HepG2 (cell line): ENCODE data around the gene BACH2.

ENCODE experiments used
- MXI1 ChIP-seq: IDR thresholded peaks from 3 replicates; pipeline ENCODE4 v1.6.1; 2012; ENCODE audit warnings: low read depth, low read length, inconsistent platforms, borderline replicate concordance
- SMYD3 ChIP-seq: sonication (generic); formaldehyde crosslinking; IDR thresholded peaks from 2 replicates; pipeline ENCODE4 v1.8.1; 2023; ENCODE audit warnings: mild to moderate bottlenecking, missing genetic modification reagents
- ZNF713 ChIP-seq: sonication (generic); formaldehyde crosslinking; IDR thresholded peaks from 2 replicates; pipeline ENCODE4 v1.4.0; 2020; ENCODE audit warnings: mild to moderate bottlenecking, missing genetic modification reagents
- TF ChIP-seq, protein P1 (sequence below), 2 experiments: fragments of 450-650 bp in 1 of 2; sonication (generic) in 1 of 2; formaldehyde crosslinking in 1 of 2; IDR thresholded peaks; 2 replicates each; pipeline versions ENCODE4 v1.6.1 to v1.8.0; 2016 to 2022; ENCODE audit warnings: antibody characterized with exemption in 1 of 2, mild to moderate bottlenecking in 1 of 2, missing genetic modification reagents in 1 of 2
- TF ChIP-seq, protein P2 (sequence below): sonication (generic); formaldehyde crosslinking; conservative IDR thresholded peaks from 2 replicates; pipeline ENCODE4 v1.8.1; 2023; ENCODE audit warnings: missing genetic modification reagents

DNA sequence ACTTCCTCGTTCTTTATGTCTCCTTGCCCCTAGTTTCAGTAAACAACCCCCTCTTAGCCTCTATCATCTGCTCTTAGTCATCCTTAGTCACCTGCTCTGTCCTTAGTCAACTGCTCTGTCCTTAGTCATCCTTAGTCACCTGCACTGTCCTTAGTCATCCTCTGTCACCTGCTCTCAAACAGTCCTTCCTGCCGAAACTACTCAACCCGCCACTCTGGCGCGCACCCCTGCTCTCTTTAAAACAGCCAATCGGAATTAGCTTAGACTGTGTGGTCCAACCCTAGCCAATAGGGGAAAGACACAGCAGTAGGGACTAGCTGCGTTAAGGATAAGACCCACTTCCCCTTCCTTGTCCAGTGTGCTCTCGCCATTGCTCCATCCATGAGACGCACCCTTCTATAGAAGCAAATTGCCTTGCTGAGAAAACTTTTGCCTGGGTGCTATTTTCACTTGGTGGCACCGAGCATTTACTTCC lies 73.9 kb downstream of the BACH2 start:
- TF ChIP-seq, protein P1, sequence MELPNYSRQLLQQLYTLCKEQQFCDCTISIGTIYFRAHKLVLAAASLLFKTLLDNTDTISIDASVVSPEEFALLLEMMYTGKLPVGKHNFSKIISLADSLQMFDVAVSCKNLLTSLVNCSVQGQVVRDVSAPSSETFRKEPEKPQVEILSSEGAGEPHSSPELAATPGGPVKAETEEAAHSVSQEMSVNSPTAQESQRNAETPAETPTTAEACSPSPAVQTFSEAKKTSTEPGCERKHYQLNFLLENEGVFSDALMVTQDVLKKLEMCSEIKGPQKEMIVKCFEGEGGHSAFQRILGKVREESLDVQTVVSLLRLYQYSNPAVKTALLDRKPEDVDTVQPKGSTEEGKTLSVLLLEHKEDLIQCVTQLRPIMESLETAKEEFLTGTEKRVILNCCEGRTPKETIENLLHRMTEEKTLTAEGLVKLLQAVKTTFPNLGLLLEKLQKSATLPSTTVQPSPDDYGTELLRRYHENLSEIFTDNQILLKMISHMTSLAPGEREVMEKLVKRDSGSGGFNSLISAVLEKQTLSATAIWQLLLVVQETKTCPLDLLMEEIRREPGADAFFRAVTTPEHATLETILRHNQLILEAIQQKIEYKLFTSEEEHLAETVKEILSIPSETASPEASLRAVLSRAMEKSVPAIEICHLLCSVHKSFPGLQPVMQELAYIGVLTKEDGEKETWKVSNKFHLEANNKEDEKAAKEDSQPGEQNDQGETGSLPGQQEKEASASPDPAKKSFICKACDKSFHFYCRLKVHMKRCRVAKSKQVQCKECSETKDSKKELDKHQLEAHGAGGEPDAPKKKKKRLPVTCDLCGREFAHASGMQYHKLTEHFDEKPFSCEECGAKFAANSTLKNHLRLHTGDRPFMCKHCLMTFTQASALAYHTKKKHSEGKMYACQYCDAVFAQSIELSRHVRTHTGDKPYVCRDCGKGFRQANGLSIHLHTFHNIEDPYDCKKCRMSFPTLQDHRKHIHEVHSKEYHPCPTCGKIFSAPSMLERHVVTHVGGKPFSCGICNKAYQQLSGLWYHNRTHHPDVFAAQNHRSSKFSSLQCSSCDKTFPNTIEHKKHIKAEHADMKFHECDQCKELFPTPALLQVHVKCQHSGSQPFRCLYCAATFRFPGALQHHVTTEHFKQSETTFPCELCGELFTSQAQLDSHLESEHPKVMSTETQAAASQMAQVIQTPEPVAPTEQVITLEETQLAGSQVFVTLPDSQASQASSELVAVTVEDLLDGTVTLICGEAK (IDR thresholded peaks at IDR 0.05), result no peak
- TF ChIP-seq, protein P1 (CRISPR knock-in tag; IDR thresholded peaks at IDR 0.05), result no peak
- TF ChIP-seq SMYD3 (no peak), ZNF713 (CRISPR knock-in tag) (no peak), MXI1 (no peak)
- TF ChIP-seq, protein P2, sequence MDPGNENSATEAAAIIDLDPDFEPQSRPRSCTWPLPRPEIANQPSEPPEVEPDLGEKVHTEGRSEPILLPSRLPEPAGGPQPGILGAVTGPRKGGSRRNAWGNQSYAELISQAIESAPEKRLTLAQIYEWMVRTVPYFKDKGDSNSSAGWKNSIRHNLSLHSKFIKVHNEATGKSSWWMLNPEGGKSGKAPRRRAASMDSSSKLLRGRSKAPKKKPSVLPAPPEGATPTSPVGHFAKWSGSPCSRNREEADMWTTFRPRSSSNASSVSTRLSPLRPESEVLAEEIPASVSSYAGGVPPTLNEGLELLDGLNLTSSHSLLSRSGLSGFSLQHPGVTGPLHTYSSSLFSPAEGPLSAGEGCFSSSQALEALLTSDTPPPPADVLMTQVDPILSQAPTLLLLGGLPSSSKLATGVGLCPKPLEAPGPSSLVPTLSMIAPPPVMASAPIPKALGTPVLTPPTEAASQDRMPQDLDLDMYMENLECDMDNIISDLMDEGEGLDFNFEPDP (CRISPR knock-in tag), result no peak
